ENCODE measurements around the gene KIF3A. TPM values are rescaled to one million over a fixed set of nuclear protein-coding genes. Genes with fewer than 3 reads are reported as not detected.

Gene KIF3A
- total and polyA plus RNA-seq, 2 of the 8 experiments (the other 6 are each of a cell fraction or from before 2014, with no cell fraction given) = 3.1 to 13.1 TPM

GRCh38 chr5:132754947-132755346 lies 17.6 kb upstream of the KIF3A start:
- Histone ChIP-seq H2BK12ac (ENCODE audit: low read depth, low read length) (no peak overlapping the region), H3K23ac (ENCODE audit: insufficient read length) (no peak overlapping the region), H2BK20ac (ENCODE audit: low read length) (no peak overlapping the region), H3K4me2 (ENCODE audit: insufficient read depth in 1 of 2, low read depth in 2 of 2, low read length in 2 of 2) (no peak overlapping the region; a peak in 1 of 4 replicates), H3K79me1 (ENCODE audit: low read depth, low read length) (no peaks in the 10 kb centered on the region), H3K36me3 (ENCODE audit: control insufficient read depth in 2 of 4, insufficient read depth in 4 of 4, low read length in 3 of 4) (no peaks in the 10 kb centered on the region; a peak in 1 of 8 replicates), H3K79me2 (ENCODE audit: control insufficient read depth in 1 of 2, insufficient read depth in 2 of 2, low read length in 2 of 2) (no peaks in the 10 kb centered on the region), H3K27me3 (replicated peaks in 1 of 4; ENCODE audit: control insufficient read depth in 3 of 4, extremely low read depth in 1 of 4, insufficient read depth in 3 of 4, low read length in 3 of 4) (peaks cover 0 to 4% (median 0%) of the 10 kb centered on the region in 4 experiments; a peak in 2 of 7 replicates), H3K4me1 (replicated peaks in 1 of 4; ENCODE audit: control insufficient read depth in 3 of 4, insufficient read depth in 4 of 4, low read length in 3 of 4) (peaks cover 0 to 6% (median 3%) of the 10 kb centered on the region in 4 experiments; a peak in 3 of 7 replicates), H2AK5ac (ENCODE audit: low read depth, low read length) (no peak overlapping the region), H2BK120ac (replicated peaks; ENCODE audit: low read depth, low read length) (no peak overlapping the region), H3K14ac (ENCODE audit: insufficient read length) (no peak overlapping the region), H4K8ac (ENCODE audit: extremely low read depth, insufficient read depth, low read length) (no peak overlapping the region), H3K56ac (replicated peaks; ENCODE audit: insufficient read length, low read depth, low read length) (no peak overlapping the region), H3K23me2 (ENCODE audit: low read depth, low read length) (no peaks in the 10 kb centered on the region), H3K4me3 (ENCODE audit: extremely low read depth in 1 of 4, insufficient read depth in 2 of 4, low read depth in 3 of 4, low read length in 4 of 4) (no peak overlapping the region), H3K4ac (replicated peaks; ENCODE audit: insufficient read length, low read depth, low read length) (no peak overlapping the region), H4K20me1 (replicated peaks in 1 of 2; ENCODE audit: control insufficient read depth in 1 of 2, insufficient read depth in 2 of 2, low read length in 2 of 2) (peaks cover 0 to 2% of the 10 kb centered on the region in 2 experiments), H2BK5ac (ENCODE audit: low read depth, low read length) (no peak overlapping the region), H3K18ac (ENCODE audit: extremely low read depth, low read length) (0 out of 2 replicates have a peak overlapping the region, but pooled peaks have one; percentile 4), H4K91ac (replicated peaks; ENCODE audit: insufficient read length, low read length) (no peak overlapping the region), H3K9me3 (ENCODE audit: insufficient read depth in 2 of 2, low read depth in 1 of 2, low read length in 1 of 2) (no peaks in the 10 kb centered on the region), H2AFZ (ENCODE audit: low read length) (no peak overlapping the region), H4K5ac (ENCODE audit: insufficient read length, low read depth, low read length) (no peak overlapping the region), H3K27ac (ENCODE audit: low read depth, low read length) (no peak overlapping the region), H2BK15ac (ENCODE audit: low read length) (no peak overlapping the region), H3K9ac (replicated peaks in 1 of 4; ENCODE audit: extremely low read depth in 1 of 4, low read depth in 3 of 4, low read length in 3 of 4) (no peak overlapping the region)
- FAIRE-seq (no peak), DNase-seq (ENCODE audit: low read depth in 1 of 2, low spot score in 2 of 2) (peak in 1 of 2 experiments; percentile 42)
- no peak for TF ChIP-seq SP4 (IDR thresholded peaks at IDR 0.05; ENCODE audit: low read length)
- no peak for TF ChIP-seq SP1 (IDR thresholded peaks at IDR 0.05; ENCODE audit: low read depth, low read length)
- TF ChIP-seq RNF2 (IDR thresholded peaks at IDR 0.05; ENCODE audit: borderline replicate concordance, low read depth, low read length, missing control alignments, poor library complexity, severe bottlenecking) = no peak
- TF ChIP-seq FOSL1 (IDR thresholded peaks at IDR 0.05; ENCODE audit: insufficient read depth, low read depth, low read length) = no peak
- peak; percentile 39 to 46 for TF ChIP-seq RAD21 (IDR thresholded peaks at IDR 0.05 in 1 of 2, conservative IDR thresholded peaks at IDR 0.05 in 1 of 2; ENCODE audit: low read depth in 2 of 2, low read length in 2 of 2)
- ChIA-PET CTCF (ENCODE audit: partially characterized antibody) (interaction anchor here (0.7 to 18.2 kb wide), 28 partner anchors 8 to 376 kb away, joined by 3 to 322 read pairs (median 5); partner anchors contain the start of genes CCNI2, KIF3A, SEPTIN8 and SHROOM1), POLR2A (ENCODE audit: partially characterized antibody) (interaction anchor here (0.9 to 1.1 kb wide), 4 partner anchors 9 to 68 kb away, joined by 3 to 4 read pairs (median 3); no protein-coding TSS in a partner anchor)
